GM21786 (cell line): ENCODE results near the gene SPOCK1.
"Not testable (repeated sequence)": the region's sequence is repeated elsewhere in the genome, so short reads cannot be mapped to it uniquely, and the experiment has no call there.

Experiments used
- ATAC-seq: cut with Tn5 transposase; IDR thresholded peaks from one replicate; pipeline ENCODE4 v1.9.1; 2021; ENCODE audit not compliant: unreplicated experiment

Gene SPOCK1

GRCh38 chr5:137233304-137233703 is 265.8 kb downstream of the SPOCK1 start:
- ATAC-seq = not testable (repeated sequence)

GRCh38 chr5:137231540-137231939 is 267.6 kb downstream of the SPOCK1 start:
- no peak for ATAC-seq

- no peak for ATAC-seq
Observed at GRCh38 chr5:137228816-137229215, 270.3 kb downstream of the SPOCK1 start.

GRCh38 chr5:137226081-137226480 is 273.0 kb downstream of the SPOCK1 start:
- no peak for ATAC-seq

- no peak for ATAC-seq
Observed at GRCh38 chr5:137223324-137224295, 275.5 kb downstream of the SPOCK1 start.

- no peak for ATAC-seq
Observed at GRCh38 chr5:137221943-137222342, 277.2 kb downstream of the SPOCK1 start.

GRCh38 chr5:137220523-137220927 is 278.6 kb downstream of the SPOCK1 start:
- peak; percentile 89 for ATAC-seq

GRCh38 chr5:137218896-137219295 is 280.2 kb downstream of the SPOCK1 start:
- no peak for ATAC-seq

- no peak for ATAC-seq
Observed at GRCh38 chr5:137218471-137218870, 280.7 kb downstream of the SPOCK1 start.

GRCh38 chr5:137217599-137218200 is 281.4 kb downstream of the SPOCK1 start:
- no peak for ATAC-seq

GRCh38 chr5:137216976-137217598 is 282.0 kb downstream of the SPOCK1 start:
- ATAC-seq = no peak

- ATAC-seq = no peak
Observed at GRCh38 chr5:137215780-137216179, 283.3 kb downstream of the SPOCK1 start.

- no peak for ATAC-seq
Observed at GRCh38 chr5:137215261-137215660, 283.9 kb downstream of the SPOCK1 start.

GRCh38 chr5:137214446-137215189 is 284.5 kb downstream of the SPOCK1 start:
- ATAC-seq = no peak

- ATAC-seq = no peak
Observed at GRCh38 chr5:137212471-137212870, 286.7 kb downstream of the SPOCK1 start.

- ATAC-seq = no peak
Observed at GRCh38 chr5:137209232-137209809, 289.8 kb downstream of the SPOCK1 start.

GRCh38 chr5:137207023-137207760 is 291.9 kb downstream of the SPOCK1 start:
- no peak for ATAC-seq

GRCh38 chr5:137206030-137206715 is 293.0 kb downstream of the SPOCK1 start:
- no peak for ATAC-seq

GRCh38 chr5:137205231-137206027 is 293.7 kb downstream of the SPOCK1 start:
- ATAC-seq = no peak
